ENCODE data around the gene STRN. TPM values are rescaled to one million over a fixed set of nuclear protein-coding genes. Genes with fewer than 3 reads are reported as not detected.

Gene STRN
- total and polyA plus RNA-seq, 10 of the 15 experiments (the other 5 are each of a cell fraction or from before 2014, with no cell fraction given), result 1.00 to 19.2 (median 9.1) TPM

GRCh38 chr2:37005118-37005868, 39.0 kb upstream of the STRN start (continued):
- no peak for TF ChIP-seq E2F8 (IDR thresholded peaks at IDR 0.05; ENCODE audit: low read depth, partially characterized antibody)
- peak; percentile 92; the same call in 2 of the 3 replicates for TF ChIP-seq POU2F2 (IDR thresholded peaks at IDR 0.05; ENCODE audit: borderline replicate concordance, low read depth, low read length)
- no peak for TF ChIP-seq SPI1 (IDR thresholded peaks at IDR 0.05; ENCODE audit: borderline replicate concordance, insufficient read depth, low read depth, low read length)
- TF ChIP-seq FOXM1 (IDR thresholded peaks at IDR 0.05; ENCODE audit: low read depth, low read length), result peak; percentile 73
- TF ChIP-seq NFYB (IDR thresholded peaks at IDR 0.05; ENCODE audit: insufficient read depth, low read depth, low read length), result 0 out of 2 replicates have a peak, but pooled peaks have one; percentile 14
- 0 out of 2 replicates have a peak, but pooled peaks have one; percentile 23 for TF ChIP-seq IKZF1 (conservative IDR thresholded peaks at IDR 0.05)
- TF ChIP-seq RBBP5 (conservative IDR thresholded peaks at IDR 0.05), result no peak

- no peak overlapping the region for H3K4me3 ChIP-seq
- no peak for ATAC-seq
- ChIA-PET CTCF (interaction anchor here (1.0 to 1.5 kb wide), 3 partner anchors 25 to 216 kb away, joined by 3 to 5 read pairs (median 3); no protein-coding TSS in a partner anchor), POLR2A (interaction anchor here (0.6 kb wide), 1 partner anchor 335 kb away, joined by 4 read pairs; no protein-coding TSS in a partner anchor), SMC1A (ENCODE audit: uncharacterized antibody, unreplicated experiment) (interaction anchor here (1.1 to 1.9 kb wide), 3 partner anchors 10 to 181 kb away, joined by 3 to 4 read pairs (median 4); no protein-coding TSS in a partner anchor), RAD21 (ENCODE audit: unreplicated experiment) (interaction anchor here (0.8 kb wide), 1 partner anchor 182 kb away, joined by 3 read pairs; no protein-coding TSS in a partner anchor)
- no peak for DNase-seq (ENCODE audit: low read depth, low spot score)
- no peaks in the 10 kb centered on the region for H3K9me3 ChIP-seq (replicated peaks; ENCODE audit: control insufficient read depth, insufficient read depth, low read length)
- no peak for FAIRE-seq
- H3K27ac ChIP-seq (ENCODE audit: control insufficient read depth, insufficient read depth), result no peak overlapping the region
- 50% methylated on average over 2 of the region's 2 CpGs for WGBS (ENCODE audit: insufficient coverage, insufficient replicate concordance, low lambda C conversion rate, missing lambda C conversion rate)
- BruUV-seq (replicated peaks), result no TSS peak
- no peaks in the 10 kb centered on the region for H3K79me2 ChIP-seq (ENCODE audit: control insufficient read depth, insufficient read depth, low read length)
- intact Hi-C loops (cut with micrococcal nuclease; ENCODE audit: unreplicated experiment), result no loop called here
- H4K20me1 ChIP-seq (ENCODE audit: control insufficient read depth, insufficient read depth), result no peaks in the 10 kb centered on the region
- peaks cover 1 to 15% of the 10 kb centered on the region in 2 experiments for H3K36me3 ChIP-seq (ENCODE audit: control insufficient read depth in 2 of 2, insufficient read depth in 2 of 2, low read length in 1 of 2)
- no peak overlapping the region for H2AFZ ChIP-seq (ENCODE audit: control insufficient read depth, low read depth, low read length)
- in situ Hi-C loops (cut with MboI), result no loop called here
- peaks cover 16% of the 10 kb centered on the region for H3K4me1 ChIP-seq (ENCODE audit: control insufficient read depth, insufficient read depth, low read length)
- H3K27me3 ChIP-seq (replicated peaks in 1 of 2; ENCODE audit: control insufficient read depth in 2 of 2, insufficient read depth in 2 of 2, low read length in 1 of 2), result no peaks in the 10 kb centered on the region
- no peak overlapping the region for H3K4me2 ChIP-seq (ENCODE audit: control insufficient read depth, insufficient read depth)
- no peak overlapping the region for H3K9ac ChIP-seq (ENCODE audit: control insufficient read depth, insufficient read depth, low read length)
- TF ChIP-seq POU2F2 (IDR thresholded peaks at IDR 0.05; ENCODE audit: borderline replicate concordance, low read depth, low read length) (no peak), CTCF (IDR thresholded peaks at IDR 0.05 in 2 of 3, conservative IDR thresholded peaks at IDR 0.05 in 1 of 3; ENCODE audit: control insufficient read depth in 2 of 3, extremely low read depth in 1 of 3, insufficient read depth in 1 of 3, low read depth in 3 of 3, low read length in 3 of 3) (no peak), FOXM1 (IDR thresholded peaks at IDR 0.05; ENCODE audit: low read depth, low read length) (no peak), USF2 (IDR thresholded peaks at IDR 0.05; ENCODE audit: borderline replicate concordance, low read depth, low read length) (no peak)
Observed at GRCh38 chr2:37000988-37001556, 34.7 kb upstream of the STRN start.

Measured in GM12878 (cell line).